ENCODE measurements around the gene MAN2B1. TPM values are rescaled to one million over a fixed set of nuclear protein-coding genes. Genes with fewer than 3 reads are reported as not detected.
"Not testable (repeated sequence)": the region's sequence is repeated elsewhere in the genome, so short reads cannot be mapped to it uniquely, and the experiment has no call there.

Gene MAN2B1
- total RNA-seq, 1 donor from 2014 or later: 134 TPM

DNA sequence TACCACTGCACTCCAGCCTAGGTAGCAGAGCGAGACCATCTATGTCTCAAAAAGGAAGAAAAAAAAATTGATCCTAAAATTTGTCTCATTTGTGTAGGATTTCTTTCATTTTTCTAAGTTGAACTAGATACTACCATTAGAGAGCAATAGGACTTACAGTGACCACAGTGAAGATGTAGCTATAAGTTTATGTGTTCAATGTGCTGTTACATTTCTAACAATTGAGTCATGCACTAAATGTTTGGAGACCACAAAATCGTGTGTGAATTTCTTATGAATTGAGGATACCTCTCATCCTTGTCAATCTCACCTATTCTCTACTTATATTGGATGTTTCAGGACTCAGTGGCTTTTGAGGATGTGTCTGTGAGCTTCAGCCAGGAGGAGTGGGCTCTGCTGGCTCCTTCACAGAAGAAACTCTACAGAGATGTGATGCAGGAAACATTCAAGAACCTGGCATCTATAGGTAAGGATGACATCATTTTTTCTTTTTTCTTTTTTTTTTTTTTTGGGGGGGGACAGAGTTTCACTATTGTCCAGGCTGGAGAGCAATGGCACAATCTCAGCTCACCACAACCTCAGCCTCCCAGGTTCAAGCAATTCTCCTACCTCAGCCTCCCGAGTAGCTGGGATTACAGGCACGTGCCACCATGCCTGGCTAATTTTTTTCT lies 43.0 kb downstream of the MAN2B1 start:
- intact Hi-C loops (cut with micrococcal nuclease): no loop called here

DNA sequence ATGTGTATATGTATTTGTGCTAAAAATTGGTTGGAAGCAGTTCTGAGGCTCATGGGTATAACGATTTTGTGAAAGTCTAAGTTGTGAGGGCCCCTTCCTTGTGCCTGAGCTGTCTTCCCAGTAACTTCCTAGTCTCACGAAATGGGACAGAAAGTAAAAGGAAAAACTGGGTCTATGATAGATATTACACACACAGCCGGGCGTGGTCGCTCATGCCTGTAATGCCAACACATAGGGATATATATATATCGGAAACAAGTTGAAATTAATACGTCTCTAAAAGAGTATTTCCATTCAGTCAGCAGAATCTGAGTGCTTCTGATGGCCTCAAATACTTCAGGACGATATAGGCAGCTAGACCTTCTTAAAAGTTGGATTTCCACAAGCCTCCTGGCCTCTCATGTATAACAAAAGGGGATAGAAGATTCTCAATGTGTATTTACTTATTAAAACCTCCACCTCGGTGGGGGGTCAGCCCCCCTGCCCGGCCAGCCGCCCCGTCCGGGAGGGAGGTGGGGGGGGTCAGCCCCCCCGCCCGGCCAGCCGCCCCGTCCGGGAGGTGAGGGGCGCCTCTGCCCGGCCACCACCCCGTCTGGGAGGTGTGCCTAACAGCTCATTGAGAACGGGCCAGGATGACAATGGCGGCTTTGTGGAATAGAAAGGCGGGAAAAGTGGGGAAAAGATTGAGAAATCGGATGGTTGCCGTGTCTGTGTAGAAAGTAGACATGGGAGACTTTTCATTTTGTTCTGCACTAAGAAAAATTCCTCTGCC lies 45.1 kb downstream of the MAN2B1 start:
- intact Hi-C loops (cut with micrococcal nuclease): not testable (repeated sequence)

DNA sequence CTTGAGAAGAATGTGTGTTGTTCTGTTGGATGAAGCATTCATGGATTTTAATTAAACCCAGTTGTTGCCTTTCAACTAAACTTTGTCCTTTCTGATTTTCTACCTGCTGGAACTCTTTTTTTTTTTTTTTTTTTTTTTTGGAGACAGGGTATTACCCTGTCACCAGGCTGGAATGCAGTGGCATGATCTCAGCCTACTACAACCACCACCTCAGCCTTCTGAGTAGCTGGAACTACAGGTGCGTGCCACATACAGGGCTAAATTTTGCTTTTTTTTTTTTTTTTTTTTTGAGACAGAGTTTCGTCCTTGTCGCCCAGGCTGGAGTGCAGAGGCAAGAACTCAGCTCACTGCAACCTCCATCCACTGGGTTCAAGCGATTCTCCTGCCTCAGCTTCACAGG lies 48.9 kb downstream of the MAN2B1 start:
- intact Hi-C loops (cut with micrococcal nuclease): no loop called here

DNA sequence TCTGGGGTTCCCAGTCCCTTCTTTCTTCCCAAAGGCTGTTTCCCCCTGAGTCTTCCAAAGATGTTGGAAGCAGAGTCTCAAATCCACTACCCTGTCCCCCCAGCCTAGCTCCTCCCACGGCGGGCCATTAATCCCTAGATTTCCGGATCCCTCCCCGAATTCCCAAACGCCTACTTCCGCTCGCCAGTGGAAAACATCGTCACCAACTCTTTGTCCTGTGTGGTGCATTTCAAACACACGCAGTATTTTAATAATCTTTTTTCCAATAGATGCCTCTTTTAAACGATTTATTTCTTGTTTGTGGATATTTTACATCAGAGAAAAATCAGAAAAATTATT lies 55.2 kb downstream of the MAN2B1 start:
- intact Hi-C loops (cut with micrococcal nuclease): loop anchor here (2.0 to 5.0 kb wide), 5 partner anchors 47 to 169 kb away; partner anchors contain the start of genes DHPS, TNPO2, ZNF443 and ZNF564

DNA sequence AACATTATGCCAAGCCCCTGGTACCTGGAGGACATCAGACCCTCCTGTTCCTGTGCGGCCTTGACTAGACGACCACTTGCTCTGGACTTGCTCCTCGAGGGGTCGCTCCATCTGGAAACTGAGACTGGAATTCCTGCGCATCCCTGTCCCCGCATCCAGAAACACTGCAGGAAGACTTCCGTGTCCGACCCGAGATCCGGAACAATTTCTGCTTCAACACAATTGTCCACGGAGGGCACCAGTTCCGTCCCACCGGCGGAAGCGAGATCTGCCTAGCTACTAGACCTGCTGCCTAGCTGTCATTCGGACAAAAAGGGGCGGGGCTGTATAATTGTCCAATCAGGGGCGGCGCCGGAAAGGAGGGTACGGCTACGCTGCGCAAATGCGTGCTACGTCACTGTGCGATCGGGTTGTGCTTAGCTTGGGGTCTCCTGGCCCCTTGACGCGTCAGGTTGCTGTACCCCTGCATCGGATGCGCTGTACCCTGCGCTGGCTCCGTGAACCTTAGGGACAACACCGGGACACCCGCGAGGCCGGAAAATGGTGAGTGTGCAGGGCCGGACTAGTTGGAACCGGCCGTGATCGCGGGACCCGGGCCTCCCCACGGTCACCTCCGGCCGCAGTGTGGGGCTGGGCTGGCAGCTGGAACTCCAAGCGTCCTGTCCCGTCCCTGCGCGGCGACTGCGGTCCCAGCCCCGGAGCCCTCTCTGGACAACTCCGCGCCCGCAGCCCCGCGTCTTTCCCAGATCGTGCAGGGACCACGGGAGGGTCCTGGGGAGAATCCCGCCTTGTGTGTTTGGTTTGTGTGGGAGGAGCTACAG lies 55.8 kb downstream of the MAN2B1 start, which contains the start of the genes ZNF490 and ZNF791:
Gene ZNF490 (minus strand): TSS at position 274 of the 821 bp plus-strand sequence. CDS start 133 bp downstream, at position 141.
Gene ZNF791 (plus strand): TSS at position 381 of the 821 bp plus-strand sequence. CDS start 160 bp downstream, at position 541.
- intact Hi-C loops (cut with micrococcal nuclease): loop anchor here (2.0 to 5.0 kb wide), 5 partner anchors 46 to 168 kb away; partner anchors contain the start of genes DHPS, TNPO2, ZNF443 and ZNF564

DNA sequence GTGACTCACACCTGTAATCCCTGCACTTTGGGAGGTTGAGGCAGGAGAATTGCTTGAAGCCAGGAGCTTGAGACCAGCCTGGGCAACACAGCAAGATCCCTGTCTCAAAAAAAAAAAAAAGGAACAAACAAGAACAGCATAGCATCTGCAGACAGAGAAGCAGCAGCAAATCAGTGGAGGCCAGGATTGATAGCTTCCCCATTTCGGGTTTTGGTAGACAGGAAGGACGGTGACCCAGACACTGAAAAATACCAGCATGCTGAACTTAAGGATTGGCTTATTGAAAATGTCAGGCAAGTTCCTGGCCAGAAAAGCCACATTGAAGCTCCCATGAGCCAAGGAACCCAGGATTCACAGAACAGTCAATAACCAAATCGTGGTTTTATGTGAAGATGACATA lies 58.9 kb downstream of the MAN2B1 start:
- intact Hi-C loops (cut with micrococcal nuclease): no loop called here

DNA sequence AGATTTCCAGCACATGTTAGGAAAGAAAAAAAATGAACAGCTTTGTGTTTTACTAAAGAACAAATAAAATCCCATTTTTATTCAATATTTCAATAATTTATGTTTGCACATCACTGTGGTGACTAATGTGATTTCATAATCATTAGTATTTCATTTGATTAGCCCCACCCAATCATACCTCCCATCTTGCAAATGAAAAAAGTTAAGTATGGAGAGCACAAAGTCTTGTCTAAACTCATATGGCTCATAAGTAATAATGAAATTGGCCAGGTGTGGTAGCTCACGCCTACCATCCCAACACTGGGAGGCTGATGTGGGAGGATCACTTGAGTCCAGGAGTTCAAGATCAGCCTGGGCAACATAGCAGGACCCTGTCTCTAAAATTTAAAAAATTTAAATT lies 59.7 kb downstream of the MAN2B1 start:
- intact Hi-C loops (cut with micrococcal nuclease): no loop called here

DNA sequence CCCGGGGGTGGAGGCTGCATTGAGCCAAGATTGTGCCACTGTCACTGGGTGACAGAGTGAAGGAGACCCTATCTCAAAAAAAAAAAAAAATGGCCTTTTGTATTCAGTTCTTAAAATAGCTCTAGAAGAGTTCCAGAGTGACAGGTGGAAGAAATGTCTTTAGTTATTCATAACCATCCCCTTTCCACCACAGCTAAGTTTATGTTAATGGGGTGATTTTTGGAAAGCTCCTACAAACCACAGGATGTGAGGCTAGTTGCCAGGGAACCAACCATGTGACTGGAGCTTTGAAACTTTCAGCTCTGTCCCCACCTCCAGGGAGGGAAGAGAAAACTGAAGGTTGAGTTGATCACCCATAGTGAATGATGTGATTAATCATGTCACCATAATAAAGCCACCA lies 62.8 kb downstream of the MAN2B1 start:
- intact Hi-C loops (cut with micrococcal nuclease): loop anchor here (1.0 kb wide), 1 partner anchor 39 kb away; no protein-coding TSS in a partner anchor

DNA sequence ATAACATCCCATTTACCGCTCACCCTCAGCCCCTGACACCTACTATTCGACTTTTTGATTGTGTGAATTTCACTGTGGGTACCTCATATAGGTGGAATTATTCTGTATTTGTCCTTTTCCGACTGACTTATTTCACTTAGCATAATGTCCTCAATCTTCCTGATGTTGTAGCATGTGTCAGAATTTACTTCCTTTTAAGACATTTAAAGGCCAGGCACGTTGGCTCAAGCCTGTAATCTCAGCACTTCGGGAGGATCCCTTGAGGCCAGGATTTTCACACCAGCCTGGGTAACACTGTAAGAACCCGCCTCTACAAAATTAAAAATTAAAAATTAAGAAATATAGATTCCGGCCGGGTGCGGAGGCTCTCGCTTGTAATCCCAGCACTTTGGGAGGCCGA lies 68.9 kb downstream of the MAN2B1 start:
- intact Hi-C loops (cut with micrococcal nuclease): no loop called here

DNA sequence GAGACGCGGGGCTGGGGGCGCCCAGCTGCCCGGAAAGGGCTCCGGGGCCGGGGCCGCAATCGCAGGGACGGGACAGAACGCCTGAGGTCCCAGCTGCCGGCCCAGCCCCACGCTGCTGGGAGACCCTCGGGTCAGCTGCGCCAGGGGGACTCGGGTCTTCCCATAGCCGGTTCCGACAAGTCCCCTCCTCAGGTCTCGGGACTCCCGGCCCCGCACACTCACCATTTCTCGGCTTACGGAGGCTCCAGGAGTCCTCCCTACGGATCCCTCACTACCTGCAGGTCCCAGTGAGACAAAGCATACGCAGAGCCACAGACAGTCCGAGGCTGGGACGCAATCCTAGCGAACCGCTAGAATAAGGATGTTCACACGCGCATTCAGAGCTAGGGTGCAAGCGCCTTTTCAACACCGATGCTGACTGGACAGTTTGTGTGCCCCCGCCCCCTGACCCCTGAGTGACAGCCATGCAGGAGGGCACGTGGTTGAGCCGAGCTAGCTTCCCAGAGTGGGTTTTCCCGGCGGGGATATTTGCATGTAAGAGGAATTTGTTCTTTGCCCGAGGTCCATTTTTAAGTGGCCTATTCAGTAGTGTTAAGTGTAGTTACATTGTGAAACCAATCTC lies 69.5 kb downstream of the MAN2B1 start:
- intact Hi-C loops (cut with micrococcal nuclease): no loop called here

Other genes with a start within 250 kb of the MAN2B1 start
- gene ZNF443, start 225.7 kb downstream of the MAN2B1 start, total RNA-seq: 4.9 and 5.0 TPM in 2 replicates
- gene ZNF709, start 181.9 kb downstream of the MAN2B1 start, total RNA-seq: 1.2 and 1.9 TPM in 2 replicates
- 10.1 and 12.1 TPM in 2 replicates for gene ZNF564, start 115.3 kb downstream of the MAN2B1 start, total RNA-seq
- gene ZNF490, start 55.9 kb downstream of the MAN2B1 start, total RNA-seq: 13.2 TPM in 2 replicates
- 30.6 and 34.4 TPM in 2 replicates for gene ZNF791, start 55.8 kb downstream of the MAN2B1 start, total RNA-seq
- 18.4 and 18.6 TPM in 2 replicates for gene WDR83, start 65 bp upstream of the MAN2B1 start, total RNA-seq
- 94.8 and 101 TPM in 2 replicates for gene DHPS, start 15.1 kb upstream of the MAN2B1 start, total RNA-seq
- not detected in 2 replicates for gene GNG14, start 21.3 kb upstream of the MAN2B1 start, total RNA-seq
- gene FBXW9, start 29.9 kb upstream of the MAN2B1 start, total RNA-seq: 6.2 and 6.8 TPM in 2 replicates
- gene TNPO2, start 57.2 kb upstream of the MAN2B1 start, total RNA-seq: 82.2 and 84.3 TPM in 2 replicates
- 176 and 181 TPM in 2 replicates for gene TRIR, start 67.9 kb upstream of the MAN2B1 start, total RNA-seq
- 61.5 and 68.5 TPM in 2 replicates for gene GET3, start 70.8 kb upstream of the MAN2B1 start, total RNA-seq
- gene BEST2, start 85.0 kb upstream of the MAN2B1 start, total RNA-seq: not detected in 2 replicates
- 12.0 and 14.6 TPM in 2 replicates for gene HOOK2, start 108.8 kb upstream of the MAN2B1 start, total RNA-seq
- gene JUNB, start 124.7 kb upstream of the MAN2B1 start, total RNA-seq: 101 and 105 TPM in 2 replicates
- 278 and 282 TPM in 2 replicates for gene PRDX2, start 135.1 kb upstream of the MAN2B1 start, total RNA-seq
- 26.6 and 29.4 TPM in 2 replicates for gene THSD8, start 135.3 kb upstream of the MAN2B1 start, total RNA-seq
- gene RNASEH2A, start 139.8 kb upstream of the MAN2B1 start, total RNA-seq: 33.9 and 35.1 TPM in 2 replicates
- not detected in 2 replicates for gene RTBDN, start 167.8 kb upstream of the MAN2B1 start, total RNA-seq
- 0.73 and 1.0 TPM in 2 replicates for gene MAST1, start 171.8 kb upstream of the MAN2B1 start, total RNA-seq
- 22.6 and 22.7 TPM in 2 replicates for gene DNASE2, start 214.7 kb upstream of the MAN2B1 start, total RNA-seq
- gene KLF1, start 220.5 kb upstream of the MAN2B1 start, total RNA-seq: 0.11 and 0.32 TPM in 2 replicates
- 40.9 and 43.2 TPM in 2 replicates for gene GCDH, start 224.4 kb upstream of the MAN2B1 start, total RNA-seq

All from T-helper 2 cell treated with Interferon-gamma antibody and Interleukin-4, amounts not matched to agents 100 ng/mL and 5 ng/mL, for 36 hours (primary cell).